ENCODE measurements around the gene PRKG2.

Gene PRKG2

GRCh38 chr4:81257021-81257420 is 42.0 kb upstream of the PRKG2 start:
- no peaks in the 10 kb centered on the region for H3K4me1 ChIP-seq (ENCODE audit: control insufficient read depth in 1 of 2, insufficient read depth in 1 of 2, low read depth in 1 of 2, low read length in 1 of 2)
- no peaks in the 10 kb centered on the region for H3K36me3 ChIP-seq
- no peaks in the 10 kb centered on the region for H3K9me3 ChIP-seq
- TF ChIP-seq CTCF (IDR thresholded peaks at IDR 0.05): no peak
- no peak overlapping the region for H3K4me3 ChIP-seq (ENCODE audit: low read depth in 1 of 2, low read length in 1 of 2)
- no peaks in the 10 kb centered on the region for H3K27me3 ChIP-seq
- no peak overlapping the region for H3K27ac ChIP-seq

- H3K9me3 ChIP-seq: no peaks in the 10 kb centered on the region
- TF ChIP-seq CTCF (IDR thresholded peaks at IDR 0.05): no peak
- H3K36me3 ChIP-seq: no peaks in the 10 kb centered on the region
- H3K4me1 ChIP-seq (ENCODE audit: control insufficient read depth in 1 of 2, insufficient read depth in 1 of 2, low read depth in 1 of 2, low read length in 1 of 2): no peaks in the 10 kb centered on the region
- H3K27ac ChIP-seq: no peak overlapping the region
- H3K4me3 ChIP-seq (ENCODE audit: low read depth in 1 of 2, low read length in 1 of 2): no peak overlapping the region
- H3K27me3 ChIP-seq: no peaks in the 10 kb centered on the region
Measured at GRCh38 chr4:81256059-81256970, 41.3 kb upstream of the PRKG2 start.

GRCh38 chr4:81255524-81255923 is 40.5 kb upstream of the PRKG2 start:
- TF ChIP-seq CTCF (IDR thresholded peaks at IDR 0.05): no peak
- Histone ChIP-seq H3K9me3 (no peaks in the 10 kb centered on the region), H3K27ac (no peak overlapping the region), H3K36me3 (no peaks in the 10 kb centered on the region), H3K4me3 (ENCODE audit: low read depth in 1 of 2, low read length in 1 of 2) (no peak overlapping the region), H3K27me3 (no peaks in the 10 kb centered on the region), H3K4me1 (ENCODE audit: control insufficient read depth in 1 of 2, insufficient read depth in 1 of 2, low read depth in 1 of 2, low read length in 1 of 2) (no peaks in the 10 kb centered on the region)

- H3K27ac ChIP-seq: no peak overlapping the region
- no peaks in the 10 kb centered on the region for H3K27me3 ChIP-seq
- H3K4me3 ChIP-seq (ENCODE audit: low read depth in 1 of 2, low read length in 1 of 2): no peak overlapping the region
- TF ChIP-seq CTCF (IDR thresholded peaks at IDR 0.05): no peak
- no peaks in the 10 kb centered on the region for H3K9me3 ChIP-seq
- no peaks in the 10 kb centered on the region for H3K36me3 ChIP-seq
- no peaks in the 10 kb centered on the region for H3K4me1 ChIP-seq (ENCODE audit: control insufficient read depth in 1 of 2, insufficient read depth in 1 of 2, low read depth in 1 of 2, low read length in 1 of 2)
Measured at GRCh38 chr4:81250430-81250829, 35.4 kb upstream of the PRKG2 start.

GRCh38 chr4:81245218-81246009 is 30.4 kb upstream of the PRKG2 start:
- Histone ChIP-seq H3K9me3 (no peaks in the 10 kb centered on the region), H3K4me1 (ENCODE audit: control insufficient read depth in 1 of 2, insufficient read depth in 1 of 2, low read depth in 1 of 2, low read length in 1 of 2) (no peaks in the 10 kb centered on the region), H3K27ac (no peak overlapping the region), H3K36me3 (no peaks in the 10 kb centered on the region), H3K27me3 (no peaks in the 10 kb centered on the region), H3K4me3 (ENCODE audit: low read depth in 1 of 2, low read length in 1 of 2) (no peak overlapping the region)
- no peak for TF ChIP-seq CTCF (IDR thresholded peaks at IDR 0.05)

Data from neutrophil (primary cell).